ENCODE results near the gene RBAK.
"Not testable (repeated sequence)": the region's sequence is repeated elsewhere in the genome, so short reads cannot be mapped to it uniquely, and the experiment has no call there.

The RBAK gene

DNA sequence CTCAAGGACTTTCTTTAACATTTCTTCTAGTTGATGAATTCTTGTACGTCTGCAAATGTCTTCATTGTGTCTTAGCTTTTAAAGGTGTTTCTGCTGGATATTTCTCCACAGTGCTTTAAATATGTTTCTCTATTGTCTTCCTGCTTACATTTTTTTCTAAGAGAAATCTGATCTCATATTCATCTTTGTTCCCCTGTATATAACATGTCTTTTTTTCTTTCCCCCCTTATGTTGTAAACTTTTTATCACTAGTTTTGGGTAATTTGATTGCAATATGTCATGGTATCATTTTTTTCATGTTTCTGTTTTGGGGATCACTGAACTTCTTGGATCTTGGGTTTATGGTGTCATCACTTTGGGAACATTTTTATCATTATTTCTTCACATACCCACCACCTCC is 7.5 kb downstream of the RBAK start:
- no peak for DNase-seq

DNA sequence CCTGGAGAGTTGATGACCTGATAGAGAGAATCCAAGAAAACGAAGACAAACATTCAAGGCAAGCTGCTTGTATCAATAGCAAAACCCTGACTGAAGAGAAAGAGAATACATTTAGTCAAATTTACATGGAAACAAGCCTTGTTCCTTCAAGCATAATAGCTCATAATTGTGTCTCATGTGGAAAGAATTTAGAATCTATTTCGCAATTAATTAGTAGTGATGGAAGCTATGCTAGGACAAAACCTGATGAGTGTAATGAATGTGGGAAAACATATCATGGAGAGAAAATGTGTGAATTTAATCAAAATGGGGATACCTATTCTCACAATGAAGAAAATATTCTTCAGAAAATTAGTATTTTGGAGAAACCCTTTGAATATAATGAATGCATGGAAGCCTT is 18.0 kb downstream of the RBAK start:
- no peak for DNase-seq

DNA sequence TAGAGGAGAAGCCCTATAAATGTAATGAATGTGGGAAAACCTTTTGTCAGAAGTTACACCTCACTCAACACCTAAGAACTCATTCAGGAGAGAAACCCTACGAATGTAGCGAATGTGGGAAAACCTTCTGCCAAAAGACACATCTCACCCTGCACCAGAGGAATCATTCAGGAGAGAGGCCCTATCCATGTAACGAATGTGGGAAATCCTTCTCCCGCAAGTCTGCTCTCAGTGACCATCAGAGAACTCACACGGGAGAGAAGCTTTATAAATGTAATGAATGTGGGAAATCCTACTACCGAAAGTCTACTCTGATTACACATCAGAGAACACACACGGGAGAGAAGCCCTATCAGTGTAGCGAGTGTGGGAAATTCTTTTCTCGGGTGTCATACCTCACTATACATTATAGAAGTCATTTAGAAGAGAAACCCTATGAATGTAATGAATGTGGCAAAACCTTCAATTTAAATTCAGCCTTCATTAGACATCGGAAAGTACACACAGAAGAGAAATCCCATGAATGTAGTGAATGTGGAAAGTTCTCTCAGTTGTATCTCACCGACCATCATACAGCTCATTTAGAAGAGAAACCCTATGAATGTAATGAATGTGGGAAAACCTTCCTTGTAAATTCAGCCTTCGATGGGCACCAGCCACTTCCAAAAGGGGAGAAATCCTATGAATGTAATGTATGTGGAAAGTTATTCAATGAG is 18.9 kb downstream of the RBAK start:
- no peak for DNase-seq

DNA sequence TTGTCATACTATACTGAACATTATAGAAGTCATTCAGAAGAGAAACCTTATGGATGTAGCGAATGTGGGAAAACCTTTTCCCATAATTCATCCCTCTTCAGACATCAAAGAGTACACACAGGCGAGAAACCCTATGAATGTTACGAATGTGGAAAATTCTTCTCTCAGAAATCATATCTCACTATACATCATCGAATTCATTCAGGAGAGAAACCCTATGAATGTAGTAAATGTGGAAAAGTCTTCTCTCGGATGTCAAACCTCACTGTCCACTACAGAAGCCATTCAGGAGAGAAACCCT is 19.4 kb downstream of the RBAK start:
- DNase-seq: no peak

DNA sequence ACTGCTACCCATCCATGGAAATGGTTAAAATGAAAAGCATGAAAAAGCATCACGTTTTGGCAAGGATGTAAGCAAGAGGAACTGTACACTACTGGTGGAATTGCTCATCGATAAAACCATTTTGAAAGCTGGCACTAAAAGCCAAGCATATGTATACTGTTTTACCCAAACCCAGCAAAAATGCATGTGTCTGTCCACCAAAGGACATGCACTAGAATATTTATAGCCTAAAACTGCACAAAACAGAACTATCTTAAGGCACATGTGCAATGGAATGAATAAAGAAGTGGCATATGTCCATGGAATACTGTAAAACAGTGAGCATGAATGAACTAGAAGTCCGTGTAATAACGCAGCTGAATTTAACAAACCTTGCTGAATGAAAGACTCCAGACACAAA is 22.9 kb downstream of the RBAK start:
- DNase-seq: no peak

DNA sequence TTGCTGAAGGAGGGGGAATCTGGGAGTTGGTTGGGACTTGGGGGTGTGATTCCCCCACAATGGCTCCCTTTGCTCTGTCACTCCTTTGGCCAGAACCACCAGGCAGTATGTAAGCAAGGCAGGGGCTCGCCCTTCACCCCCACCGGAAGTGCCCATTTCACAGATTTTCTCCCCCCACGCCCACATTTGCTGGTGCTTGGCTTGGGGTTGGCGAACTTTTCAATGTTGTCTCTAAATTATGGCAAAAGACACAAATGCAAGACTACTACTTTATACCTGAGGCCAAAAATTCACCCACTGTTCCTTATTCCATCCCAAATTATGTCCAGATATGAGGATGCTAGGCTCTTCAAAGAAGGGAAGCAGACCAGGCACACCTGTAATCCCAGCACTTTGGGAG is 24.5 kb downstream of the RBAK start:
- no peak for DNase-seq

DNA sequence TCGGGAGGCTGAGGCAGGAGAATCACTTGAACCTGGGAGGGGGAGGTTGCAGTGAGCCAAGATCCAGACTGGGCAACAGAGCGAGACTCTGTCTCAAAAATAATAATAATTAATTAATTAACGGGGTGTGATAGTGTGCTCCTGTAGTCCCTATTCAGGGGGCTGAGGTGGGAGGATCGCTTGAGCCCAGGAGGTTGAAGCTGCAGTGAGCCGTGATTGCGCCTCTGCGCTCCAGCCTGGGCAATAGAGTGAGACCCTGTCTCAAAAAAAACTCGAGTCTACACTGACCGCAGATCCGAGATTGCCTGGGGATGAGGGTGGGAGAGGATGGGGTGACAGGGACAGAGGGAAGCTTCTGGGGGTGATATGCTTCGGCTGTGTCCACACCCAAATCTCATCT is 29.5 kb downstream of the RBAK start:
- DNase-seq: not testable (repeated sequence)

DNA sequence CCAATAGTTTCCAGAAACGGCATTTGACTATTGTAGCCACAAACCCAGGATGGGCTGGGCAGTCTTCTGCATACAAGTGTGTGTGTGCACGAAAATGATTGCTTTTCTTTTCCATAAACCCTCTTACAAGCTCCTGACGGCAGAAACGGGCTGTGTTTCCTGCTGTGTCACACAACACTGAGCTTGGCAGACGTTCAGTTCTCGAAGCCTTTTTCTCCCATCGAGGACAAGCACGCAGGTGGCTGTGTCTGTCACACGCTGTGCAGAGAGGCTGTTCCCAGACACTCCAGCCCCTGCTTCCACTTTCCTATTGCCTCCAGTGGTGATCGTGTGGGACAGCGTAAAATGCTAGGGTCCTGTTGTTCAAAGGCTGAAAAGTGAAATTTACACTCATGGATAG is 32.1 kb downstream of the RBAK start:
- peak; percentile 47 for DNase-seq

DNA sequence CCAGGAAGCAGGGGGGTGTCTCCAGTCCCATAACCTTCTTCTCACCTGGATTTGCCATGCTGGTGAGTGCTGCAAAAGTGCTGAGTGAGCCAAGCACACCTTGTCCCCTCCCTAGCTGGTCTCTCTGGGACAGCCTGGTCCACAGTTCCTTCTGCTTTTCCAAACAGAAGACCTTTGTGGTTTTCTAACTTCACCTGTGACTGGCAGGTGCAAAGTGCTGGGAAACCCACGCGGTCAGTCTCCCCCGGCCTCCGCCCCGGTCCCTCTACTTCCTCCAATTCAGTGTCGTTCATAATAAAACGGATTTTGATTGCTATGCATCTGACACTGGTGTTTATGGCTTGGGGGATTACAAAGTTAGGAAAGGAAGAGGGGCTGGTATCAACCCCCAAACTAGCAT is 37.1 kb downstream of the RBAK start:
- DNase-seq: no peak

GRCh38 chr7:5083311-5083711 is 37.7 kb downstream of the RBAK start:
- no peak for DNase-seq

GRCh38 chr7:5086256-5086655 is 40.6 kb downstream of the RBAK start:
- no peak for DNase-seq

- not testable (repeated sequence) for DNase-seq
Observed at GRCh38 chr7:5088228-5088833, 42.7 kb downstream of the RBAK start.

DNA sequence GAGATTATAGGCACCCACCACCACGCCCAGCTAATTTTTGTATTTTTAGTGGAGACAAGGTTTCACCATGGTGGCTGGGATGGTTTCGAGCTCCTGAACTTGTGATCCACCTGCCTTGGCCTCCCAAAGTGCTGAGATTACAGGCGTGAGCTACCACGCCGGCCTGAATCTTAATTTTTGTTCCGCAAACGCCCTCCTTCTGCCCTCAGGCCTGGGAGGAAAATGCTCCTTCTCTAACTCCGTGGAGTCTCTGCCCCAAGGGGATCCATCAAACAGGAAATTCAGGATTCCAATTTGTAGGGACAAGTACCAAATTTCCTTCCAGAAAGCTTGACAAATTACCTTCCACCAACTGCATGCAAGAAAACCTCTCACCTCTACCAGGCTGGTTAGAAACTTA is 43.2 kb downstream of the RBAK start:
- DNase-seq: no peak

DNA sequence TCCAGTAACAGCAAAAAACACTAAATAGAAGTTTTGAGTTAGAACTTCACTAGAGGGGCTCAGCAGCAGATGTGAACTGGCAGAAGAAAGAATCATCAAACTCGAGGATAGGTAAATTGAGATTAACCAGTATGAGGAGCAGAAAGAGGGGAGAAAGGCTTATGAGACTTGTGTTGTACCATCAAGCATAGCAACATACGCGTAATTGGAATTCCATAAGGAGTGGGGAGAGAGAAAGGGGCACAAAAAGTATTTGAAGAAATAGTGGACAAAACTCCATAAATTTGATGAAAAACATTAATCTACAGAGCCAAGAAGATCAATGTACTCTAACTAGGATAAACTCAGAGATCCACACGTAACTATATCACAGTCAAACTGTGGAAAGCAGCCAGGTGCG is 48.3 kb downstream of the RBAK start:
- DNase-seq: no peak

GRCh38 chr7:5094641-5095040 is 49.0 kb downstream of the RBAK start:
- DNase-seq: peak; percentile 15

DNA sequence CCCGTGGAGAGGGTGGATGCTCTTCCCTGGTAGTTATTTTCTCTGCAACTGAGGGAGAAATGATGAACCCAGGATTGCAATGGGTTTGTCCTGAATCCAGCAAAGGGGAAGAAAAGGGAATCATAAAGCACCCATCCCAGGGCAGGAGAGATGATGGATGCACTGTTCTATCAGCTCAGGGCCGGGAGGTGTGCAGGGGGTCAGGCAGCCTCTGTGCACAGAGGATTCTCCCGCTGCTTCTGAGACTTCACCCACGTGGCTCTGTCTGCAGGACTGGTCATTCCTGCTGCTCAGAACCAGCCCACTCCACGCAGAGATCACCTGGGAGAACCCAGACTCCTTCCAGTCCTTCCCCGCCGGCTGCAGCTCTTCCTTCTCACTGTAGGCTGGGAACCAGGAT is 70.7 kb downstream of the RBAK start:
- DNase-seq: no peak

GRCh38 chr7:5117095-5117970 is 71.7 kb downstream of the RBAK start:
- no peak for DNase-seq
